Fibroblast of skin of back (primary cell): ENCODE results near the gene MFAP3. TPM values are rescaled to one million over a fixed set of nuclear protein-coding genes. Genes with fewer than 3 reads are reported as not detected.
"Not testable (repeated sequence)": the region's sequence is repeated elsewhere in the genome, so short reads cannot be mapped to it uniquely, and the experiment has no call there.

ENCODE experiments used
- DNase-seq: peaks from one replicate; pipeline ENCODE4 v3.0.0-alpha.2; 2013
- polyA plus RNA-seq, 2 experiments: library from polyadenylated mRNA; unstranded; fragments of 120-200 nt; gene quantifications; one replicate each; pipeline ENCODE4 v1.2.1, GENCODE V29; 2013; ENCODE audit not compliant: insufficient read length in 2 of 2

The MFAP3 gene
- polyA plus RNA-seq (2013, experiment 1 of 2; ENCODE audit: insufficient read length): 21.1 TPM
- 24.3 TPM for polyA plus RNA-seq (2013, experiment 2 of 2; ENCODE audit: insufficient read length)

DNA sequence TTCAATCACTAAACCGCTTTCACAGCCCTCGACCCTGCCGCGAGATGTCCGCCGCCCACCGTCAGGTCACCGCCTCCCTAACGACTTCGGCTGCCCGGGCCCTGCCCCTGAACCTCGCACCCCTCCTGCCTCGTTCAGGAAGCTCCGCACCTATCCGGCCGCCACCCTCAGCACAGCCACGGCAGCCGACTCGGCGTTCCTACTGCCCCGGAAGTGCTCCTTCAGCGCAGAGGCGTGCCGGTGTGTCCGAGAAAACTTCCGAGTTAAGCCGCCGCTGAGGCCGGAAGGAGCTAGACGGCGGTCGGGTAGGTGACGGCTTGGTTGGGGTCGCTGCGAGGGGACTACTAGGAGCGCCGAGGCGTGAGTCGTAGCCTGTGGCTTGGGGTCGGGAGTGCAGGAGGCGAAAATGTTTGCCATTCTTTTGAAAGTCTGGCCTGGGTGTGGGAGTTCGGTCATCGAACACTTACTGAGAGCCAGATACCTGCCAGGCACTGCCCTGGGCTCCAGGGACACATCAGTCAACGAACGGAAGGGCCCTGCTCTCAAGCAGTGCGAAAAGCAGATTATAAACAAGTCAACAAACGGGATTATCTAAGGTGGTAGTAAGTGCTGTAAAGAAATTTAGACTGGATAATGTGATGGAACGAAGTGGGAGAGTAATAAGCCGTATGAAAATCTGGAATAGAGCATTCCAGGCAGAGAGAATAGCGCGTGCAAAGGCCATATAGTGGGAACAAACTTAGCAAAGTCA is at the start of gene MFAP3, which contains the start of gene FAM114A2:
MFAP3 (plus strand) TSS at position 261 of the 751 bp plus-strand sequence. CDS start 10,756 bp downstream, outside the sequence.
FAM114A2 (minus strand) TSS at position 204 of the 751 bp plus-strand sequence. CDS start 3,957 bp downstream, outside the sequence.
- peak; percentile 87 for DNase-seq

DNA sequence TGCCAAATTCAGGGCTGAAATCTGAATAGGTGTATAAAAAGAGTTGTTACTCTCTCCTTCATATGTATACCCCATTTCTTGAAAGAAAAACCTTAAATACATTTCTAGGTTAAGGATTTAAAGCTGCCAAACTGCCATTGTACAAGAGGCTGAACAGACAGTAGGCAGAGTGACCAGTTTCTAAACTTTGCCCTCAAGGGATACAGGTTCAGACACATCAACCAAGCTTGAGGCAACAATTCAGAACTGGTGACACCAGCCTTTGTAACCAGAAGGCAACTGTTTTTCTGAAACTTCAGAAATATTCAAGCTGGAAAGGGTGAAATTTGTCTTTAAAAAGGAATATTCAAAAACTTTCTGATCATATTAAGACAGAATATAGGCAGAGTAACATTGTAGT is 47.6 kb upstream of the MFAP3 start:
- no peak for DNase-seq

DNA sequence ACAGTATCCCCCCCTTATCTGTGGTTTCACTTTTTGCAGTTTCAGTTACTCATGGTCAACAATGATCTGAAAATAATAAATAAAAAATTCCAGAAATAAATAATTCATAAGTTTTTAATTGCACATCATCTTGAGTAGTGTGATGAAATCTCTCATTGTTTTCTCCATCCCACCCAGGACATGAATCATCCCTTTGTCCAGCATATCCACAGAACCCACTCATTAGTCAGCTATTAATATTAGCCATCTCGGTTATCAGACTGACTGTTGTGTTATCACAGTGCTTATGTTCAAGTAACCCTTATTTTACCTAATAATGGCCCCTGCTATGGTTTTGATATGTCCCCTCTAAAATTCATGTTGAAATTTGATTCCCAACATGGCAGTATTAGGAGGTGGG is 40.8 kb upstream of the MFAP3 start:
- DNase-seq: no peak

DNA sequence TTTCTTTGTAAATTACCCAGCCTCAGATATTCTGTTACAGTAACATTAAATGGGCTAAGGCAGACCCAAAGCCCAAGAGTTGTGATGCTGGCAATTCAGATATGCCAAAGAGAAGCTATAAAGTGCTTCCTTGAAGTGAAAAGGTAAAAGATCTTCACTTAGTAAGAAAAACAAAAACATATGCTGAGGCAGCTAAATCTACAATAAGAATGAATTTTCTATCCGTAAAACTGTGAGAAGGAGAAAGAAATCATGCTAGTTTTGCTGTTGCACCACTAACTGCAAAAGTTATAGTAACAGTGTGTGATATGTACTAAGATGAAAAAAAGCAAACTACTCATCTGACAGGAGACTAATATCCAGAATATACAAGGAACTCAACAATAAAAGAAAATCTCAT is 40.0 kb upstream of the MFAP3 start:
- no peak for DNase-seq

DNA sequence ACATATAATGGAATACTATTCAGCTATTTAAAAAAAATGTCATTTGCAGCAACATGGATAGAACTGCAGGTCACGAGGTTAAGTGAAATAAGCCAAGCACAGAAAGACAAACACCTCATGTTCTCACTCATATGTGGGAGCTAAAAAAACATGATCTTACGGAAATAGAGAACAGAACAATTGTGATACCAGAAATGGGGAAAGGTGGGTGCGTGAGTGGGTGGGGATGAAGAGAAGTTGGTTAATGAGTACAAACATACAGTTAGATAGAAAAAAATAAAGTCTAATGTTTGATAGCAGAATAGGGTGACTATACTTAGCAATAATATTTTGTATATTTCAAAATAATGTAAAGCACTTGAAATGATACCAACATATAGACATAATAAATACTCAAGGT is 38.8 kb upstream of the MFAP3 start:
- DNase-seq: no peak

DNA sequence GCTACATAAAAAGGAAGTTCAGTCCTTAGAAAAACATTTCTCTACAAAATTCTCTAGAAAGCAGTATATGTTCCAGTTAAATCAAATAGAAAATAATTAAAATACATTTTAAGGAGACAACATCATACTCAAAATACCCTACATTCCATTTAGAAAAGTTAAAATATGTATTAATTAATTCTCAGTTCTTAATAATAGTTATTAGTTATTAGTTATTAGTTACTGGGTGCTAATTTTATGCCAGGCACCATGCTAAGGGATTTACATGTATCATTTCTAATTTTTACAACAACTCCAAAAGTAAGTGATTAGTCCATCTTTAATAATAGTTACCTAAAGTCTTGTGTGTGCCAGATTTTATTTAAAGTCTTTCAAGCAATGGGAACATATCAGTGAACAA is 38.1 kb upstream of the MFAP3 start:
- DNase-seq: no peak

DNA sequence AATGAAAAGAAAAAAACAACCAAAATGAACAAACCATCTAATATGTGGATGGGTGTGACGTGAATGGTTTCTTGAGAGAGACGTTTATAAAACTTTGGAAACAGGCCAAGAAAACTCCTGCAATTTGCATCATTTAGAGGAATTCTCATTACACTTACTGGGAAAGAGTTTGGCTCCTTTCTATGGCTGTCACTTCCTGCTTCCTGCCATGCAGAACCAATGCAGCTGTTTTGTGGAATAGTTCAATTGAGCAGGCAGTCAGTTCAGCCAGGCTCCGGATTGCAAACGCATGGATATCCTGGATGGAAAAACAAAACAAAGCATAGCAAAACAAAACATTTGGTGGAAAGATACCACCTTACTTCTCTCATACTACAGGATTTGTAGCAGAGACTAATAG is 36.7 kb upstream of the MFAP3 start:
- DNase-seq: no peak

DNA sequence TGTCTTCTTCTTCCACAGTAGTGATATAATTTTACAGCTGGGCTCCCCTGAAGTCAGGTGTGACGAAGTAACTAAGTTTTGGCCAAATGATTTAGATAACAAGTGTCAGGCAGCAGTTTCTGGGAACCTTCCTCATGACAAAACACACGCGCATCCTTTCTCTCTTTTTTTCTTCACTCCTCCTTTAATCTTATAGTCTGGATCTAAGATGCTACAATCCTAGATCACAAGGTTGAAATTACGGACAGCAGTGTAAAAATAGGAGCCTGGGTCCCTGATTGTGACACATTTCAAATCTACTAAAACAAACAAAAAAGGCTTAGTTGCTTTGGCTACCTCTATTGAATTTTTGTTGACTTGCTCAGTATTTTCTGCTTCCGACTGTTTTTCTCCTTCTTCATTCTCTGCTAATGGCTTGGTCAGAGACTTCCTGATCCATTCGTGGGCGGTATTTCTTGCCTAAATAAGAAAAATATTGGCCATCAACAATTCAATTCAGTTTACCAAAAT is 36.2 kb upstream of the MFAP3 start:
- DNase-seq: no peak

DNA sequence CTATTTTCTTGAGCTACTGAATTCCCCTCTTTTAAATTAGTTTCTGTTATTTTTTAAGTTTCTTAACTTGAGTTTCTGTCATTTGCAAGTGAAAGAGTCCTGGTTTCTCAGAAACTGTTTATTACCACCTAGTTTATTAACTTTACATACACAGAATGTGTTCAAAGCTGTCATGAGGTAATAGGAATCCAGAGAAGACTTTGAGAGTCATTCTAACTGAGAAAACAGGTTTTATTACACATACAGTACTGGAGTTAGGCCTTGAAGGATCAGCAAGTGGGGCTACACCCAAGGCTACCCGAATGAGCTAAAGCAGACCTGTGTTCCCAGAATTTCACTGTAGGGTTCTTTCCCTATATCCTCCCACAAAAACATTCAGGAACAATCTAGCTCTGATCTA is 33.1 kb upstream of the MFAP3 start:
- no peak for DNase-seq

DNA sequence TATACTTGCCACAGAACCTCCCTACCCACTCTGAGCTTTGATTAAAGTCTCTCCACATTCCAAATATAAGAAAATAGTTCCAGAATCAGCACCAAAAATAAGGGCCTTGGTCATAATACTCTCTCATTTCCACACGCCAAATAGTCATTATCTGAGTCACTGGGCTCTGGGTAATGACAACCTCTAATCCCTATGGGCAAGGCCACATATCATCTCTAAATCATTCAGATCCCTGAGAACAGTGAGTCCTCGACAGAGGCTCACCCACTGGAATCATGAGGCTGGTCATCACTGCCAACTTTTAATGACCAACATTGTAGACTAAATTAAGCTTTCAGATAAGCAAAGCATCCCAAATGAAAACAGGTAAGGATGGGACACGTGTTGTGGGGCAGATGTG is 28.1 kb upstream of the MFAP3 start:
- peak; percentile 36 for DNase-seq

DNA sequence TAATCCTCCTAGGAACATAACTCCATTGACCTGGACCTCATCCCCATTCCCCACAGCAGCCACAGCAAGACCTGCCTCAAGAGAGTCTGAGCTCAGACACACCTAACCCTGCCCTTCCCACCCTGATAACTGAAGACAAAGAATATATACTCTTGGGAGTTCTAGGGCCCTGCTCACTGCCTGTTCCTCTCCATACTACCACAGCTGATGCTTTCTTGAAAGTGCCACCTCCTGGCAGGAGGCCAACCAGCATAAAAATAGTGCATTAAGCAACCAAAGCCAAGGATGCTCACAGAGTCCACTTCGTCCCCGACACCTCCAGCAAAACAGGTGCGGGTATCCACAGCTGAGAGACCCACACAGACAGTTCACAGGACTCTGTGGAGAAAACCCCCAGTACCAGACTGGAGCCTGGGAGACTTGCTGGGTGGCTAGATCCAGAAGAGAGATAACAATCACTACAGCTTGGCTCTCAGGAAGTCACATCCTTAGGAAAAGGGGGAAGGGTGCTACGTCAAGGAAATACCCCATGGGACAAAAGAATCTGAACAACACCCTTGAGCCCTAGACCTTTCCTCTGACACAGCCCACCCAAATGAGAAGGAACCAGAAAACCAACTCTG is 23.6 kb upstream of the MFAP3 start:
- no peak for DNase-seq

DNA sequence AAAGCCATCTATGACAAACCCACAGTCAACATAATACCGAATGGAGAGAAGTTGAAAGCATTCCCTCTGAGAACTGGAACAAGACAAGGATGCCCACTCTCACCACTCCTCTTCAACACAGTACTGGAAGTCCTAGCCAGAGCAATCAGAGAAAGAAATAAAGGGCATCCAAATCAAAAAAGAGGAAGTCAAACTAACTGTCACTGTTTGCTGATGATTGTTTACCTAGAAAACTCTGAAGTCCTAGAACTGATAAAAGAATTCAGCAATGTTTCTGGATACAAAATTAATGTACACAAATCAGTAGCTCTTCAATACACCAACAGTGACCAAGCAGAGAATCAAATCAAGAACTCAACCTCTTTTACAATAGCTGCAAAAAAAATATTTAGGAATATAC is 19.8 kb upstream of the MFAP3 start:
- DNase-seq: not testable (repeated sequence)

DNA sequence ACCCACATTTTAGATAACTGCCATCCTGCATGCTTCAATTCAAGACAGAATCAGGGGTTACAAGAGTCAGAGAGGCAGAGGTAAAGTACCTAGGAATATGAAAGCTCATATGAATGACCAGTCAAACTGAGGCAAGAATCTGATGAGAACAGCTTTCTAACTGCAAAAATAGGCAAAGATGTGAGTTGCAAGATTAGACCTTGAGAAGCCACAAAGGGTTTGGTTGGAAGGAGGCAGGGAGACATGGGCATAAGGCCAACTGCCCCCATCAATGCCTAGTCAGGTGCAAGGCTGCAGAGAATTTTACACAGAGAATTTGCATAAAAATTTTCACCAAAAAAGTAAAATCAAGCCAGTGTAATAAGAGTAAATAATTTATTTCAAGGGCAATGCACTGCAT is 12.8 kb upstream of the MFAP3 start:
- DNase-seq: no peak

DNA sequence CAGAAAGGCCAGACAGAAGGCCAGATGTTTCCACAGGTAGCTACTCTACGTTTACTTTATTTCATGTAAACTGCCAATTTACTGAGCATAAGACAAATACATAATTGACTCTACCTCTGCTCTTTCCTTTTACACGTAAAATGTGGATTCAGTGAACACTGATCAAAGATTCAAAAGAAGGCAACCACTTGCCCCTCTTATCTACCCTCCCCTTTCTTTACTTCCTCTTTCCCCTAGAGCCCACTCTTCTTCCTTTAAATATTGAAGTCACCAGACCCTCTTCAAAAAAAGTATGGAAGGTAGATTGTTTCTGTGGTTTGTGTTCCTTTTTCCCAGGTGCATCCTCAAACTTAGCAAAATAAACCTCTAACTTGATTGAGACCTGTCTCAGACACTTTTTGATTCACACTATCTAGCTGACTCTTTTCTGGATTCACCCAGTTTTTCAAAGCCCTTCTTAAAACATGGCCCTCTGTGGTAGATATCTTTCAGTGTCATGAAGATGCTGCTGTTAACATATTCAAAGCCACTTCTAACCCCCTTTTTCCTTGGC is 6.8 kb upstream of the MFAP3 start:
- DNase-seq: no peak

DNA sequence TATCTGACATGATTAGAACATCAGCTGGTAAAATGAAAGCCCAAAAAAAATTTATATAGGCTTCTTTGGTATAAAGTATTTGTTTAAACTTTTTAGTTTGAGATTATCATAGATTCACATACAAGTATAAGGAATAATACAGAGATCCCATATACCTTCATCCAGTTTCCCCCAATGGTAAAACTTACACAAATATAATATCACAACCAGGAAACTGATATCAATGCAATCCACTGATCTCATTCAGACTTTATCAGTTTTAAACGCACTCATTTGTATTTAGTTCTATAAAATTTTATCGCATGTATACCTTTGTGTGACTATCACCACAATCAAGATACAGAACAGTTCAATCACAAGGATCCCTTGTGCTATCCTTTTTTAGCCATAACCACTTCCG is 3.8 kb upstream of the MFAP3 start:
- DNase-seq: no peak

DNA sequence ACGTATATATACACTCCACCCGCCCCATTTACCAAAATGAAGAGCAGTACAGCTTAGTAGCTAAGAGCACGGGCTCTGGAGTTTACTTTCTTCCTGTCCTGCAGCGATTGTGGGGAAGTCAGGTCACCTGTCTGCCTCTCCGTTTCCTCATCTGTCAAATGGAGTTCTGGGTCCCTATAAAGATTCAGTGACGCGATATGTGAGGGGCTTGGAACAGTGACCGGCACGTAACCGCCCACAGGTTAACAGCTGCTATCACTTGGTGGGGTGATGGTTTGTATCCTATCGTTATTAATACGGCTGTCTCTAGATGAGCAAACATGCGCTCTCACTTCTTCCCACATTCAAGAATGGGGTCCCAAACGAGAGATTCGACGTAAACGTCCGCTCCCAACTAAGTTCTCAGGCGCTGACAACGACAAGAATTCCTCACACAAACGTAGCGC is 483 bp upstream of the MFAP3 start:
- DNase-seq: no peak

DNA sequence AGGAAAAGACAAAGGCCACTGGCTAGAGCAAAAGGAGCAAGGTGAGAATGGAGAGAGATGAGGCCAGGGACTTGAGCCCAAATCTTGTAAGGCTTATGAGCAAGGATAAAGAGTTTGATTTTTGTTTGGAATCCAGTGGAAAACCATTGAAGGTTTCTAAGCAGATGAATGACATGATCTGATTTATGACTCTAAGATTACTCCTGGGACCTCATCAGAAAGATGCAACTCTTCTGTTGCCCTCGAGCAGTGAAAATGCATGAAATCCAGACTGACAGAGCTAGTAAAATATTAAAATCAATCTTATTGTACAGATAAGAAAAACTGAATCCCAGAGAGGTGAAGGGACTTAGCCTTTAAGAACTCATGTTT is 677 bp downstream of the MFAP3 start:
- no peak for DNase-seq

DNA sequence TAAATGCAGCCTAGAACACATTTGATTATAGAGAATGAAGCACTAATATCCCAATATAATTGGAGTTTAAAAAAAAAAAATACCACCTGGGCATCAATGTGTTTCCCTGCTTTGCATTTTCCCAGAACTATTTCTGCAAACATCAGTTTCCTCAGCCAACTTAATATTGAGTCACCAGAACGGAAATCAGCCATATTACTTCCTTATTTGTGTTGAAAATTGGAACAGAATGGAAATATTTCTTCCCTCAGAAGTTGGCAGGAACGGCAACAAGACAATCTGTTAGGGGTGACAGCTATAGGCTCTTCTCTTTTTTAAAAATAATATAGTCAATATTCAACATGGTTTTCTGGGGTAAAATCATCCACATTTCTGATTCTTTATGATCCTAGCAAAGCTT is 4.0 kb downstream of the MFAP3 start:
- no peak for DNase-seq

DNA sequence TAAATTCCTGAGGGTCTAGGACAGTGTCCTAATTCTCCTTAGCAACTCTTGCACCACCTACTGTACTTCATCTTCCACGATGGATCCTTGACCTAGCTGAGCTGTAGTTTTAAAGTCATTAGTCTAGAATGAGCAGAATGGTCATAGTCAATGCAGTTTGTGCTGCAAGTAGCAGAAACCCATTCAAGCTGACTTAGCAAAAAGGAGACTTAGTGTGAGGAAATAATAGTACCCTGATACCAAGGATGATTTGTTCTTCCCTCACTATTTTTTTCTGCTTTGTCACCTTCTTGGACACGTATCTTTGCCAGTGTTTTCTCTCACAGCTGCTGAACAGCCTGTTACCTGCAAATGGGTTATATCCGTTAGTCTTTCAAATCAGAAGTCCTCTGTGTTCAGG is 5.3 kb downstream of the MFAP3 start:
- DNase-seq: no peak

DNA sequence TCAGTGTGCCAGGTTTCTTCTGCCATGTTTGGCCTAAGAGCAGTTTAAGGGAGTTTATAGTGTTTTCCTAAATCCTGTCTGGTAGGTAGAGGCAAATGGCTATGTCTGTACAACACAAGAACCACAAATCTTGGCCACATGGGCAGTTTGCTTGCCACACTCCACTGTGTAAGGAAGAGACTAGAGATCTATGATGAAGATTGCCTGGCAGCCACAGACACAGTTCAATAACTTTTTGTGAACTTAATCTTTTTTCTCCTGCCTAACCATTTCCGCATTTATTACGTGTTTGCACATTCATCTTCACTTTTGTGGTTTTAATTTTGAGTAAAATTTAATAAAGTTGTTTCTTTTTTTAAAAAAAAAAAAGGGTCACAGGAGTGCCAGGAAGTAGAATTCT is 5.8 kb downstream of the MFAP3 start:
- no peak for DNase-seq

DNA sequence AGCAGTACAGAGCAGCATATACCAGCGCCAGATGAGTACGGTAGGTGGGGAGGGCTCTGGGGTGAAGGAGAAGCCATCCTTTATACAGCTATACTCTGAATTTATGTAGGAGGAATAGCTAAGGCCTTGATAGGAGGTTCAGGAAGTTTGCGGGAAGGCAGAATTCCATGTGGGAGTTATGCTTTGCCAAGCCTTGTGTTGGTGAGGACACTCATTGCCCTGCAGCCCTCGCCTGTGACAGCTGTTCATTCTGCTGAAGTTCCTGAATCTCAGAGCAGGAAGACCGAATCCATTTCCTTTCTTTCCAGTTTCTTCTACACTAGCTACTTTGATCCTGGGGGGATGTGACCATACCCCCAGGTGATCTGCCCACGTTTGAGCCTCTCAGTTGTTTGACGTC is 7.7 kb downstream of the MFAP3 start:
- no peak for DNase-seq

DNA sequence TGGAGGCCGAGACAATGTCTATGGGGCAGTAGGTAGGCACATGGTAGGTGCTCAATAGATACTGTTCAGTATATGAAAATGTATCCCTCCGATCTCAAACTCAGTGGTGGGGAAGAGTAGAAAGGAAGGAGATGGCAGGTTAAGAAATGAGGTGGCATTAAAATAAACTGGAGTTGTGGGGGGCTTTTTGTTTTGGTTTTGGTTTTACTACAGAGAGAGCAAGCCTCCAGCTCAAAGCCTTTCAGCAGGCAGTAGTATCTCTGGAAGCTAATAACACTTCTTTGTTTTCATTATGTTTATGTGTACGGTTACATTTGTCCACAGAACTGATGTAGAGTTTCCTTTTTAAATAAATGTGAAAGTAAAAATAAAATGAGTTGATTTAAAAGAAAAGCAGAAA is 8.6 kb downstream of the MFAP3 start:
- DNase-seq: no peak

DNA sequence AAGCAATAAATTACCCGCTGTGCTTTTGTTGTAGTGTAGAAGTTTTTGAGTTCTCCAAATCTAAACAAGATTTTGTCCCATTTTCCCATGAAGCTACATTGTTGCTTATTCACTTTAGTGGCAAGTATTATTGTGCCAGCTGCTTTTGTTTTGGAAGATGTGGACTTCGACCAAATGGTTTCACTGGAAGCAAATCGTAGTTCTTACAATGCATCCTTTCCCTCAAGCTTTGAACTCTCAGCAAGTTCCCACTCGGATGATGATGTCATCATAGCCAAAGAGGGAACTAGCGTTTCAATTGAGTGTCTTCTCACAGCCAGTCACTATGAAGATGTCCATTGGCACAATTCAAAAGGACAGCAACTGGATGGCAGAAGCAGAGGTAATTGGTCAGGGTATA is 10.9 kb downstream of the MFAP3 start:
- DNase-seq: no peak

DNA sequence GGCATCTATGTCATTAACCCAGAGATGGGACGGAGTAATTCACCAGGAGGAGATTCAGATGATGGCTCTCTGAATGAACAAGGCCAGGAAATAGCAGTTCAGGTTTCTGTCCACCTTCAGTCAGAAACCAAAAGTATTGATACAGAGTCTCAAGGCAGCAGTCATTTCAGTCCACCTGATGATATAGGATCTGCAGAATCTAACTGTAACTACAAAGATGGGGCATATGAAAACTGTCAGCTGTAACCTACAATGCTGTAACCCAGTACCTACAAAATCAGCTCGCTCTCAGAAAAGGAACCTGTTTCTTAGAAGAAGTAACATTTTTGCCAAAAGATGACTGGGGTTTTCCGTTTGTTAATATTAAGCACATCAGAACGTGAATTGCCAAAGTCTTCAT is 14.7 kb downstream of the MFAP3 start:
- DNase-seq: no peak
